ENCODE measurements around the gene SLC12A3. TPM values are rescaled to one million over a fixed set of nuclear protein-coding genes. Genes with fewer than 3 reads are reported as not detected.
A peak's percentile ranks its signal among the peaks of the same experiment; 100 is the strongest.
"Not testable (repeated sequence)": the region's sequence is repeated elsewhere in the genome, so short reads cannot be mapped to it uniquely, and the experiment has no call there.

The SLC12A3 gene
- total RNA-seq, 2 donors from 2014 or later = 0.11 TPM; not detected in 1

- peak; percentile 65 for ATAC-seq
- intact Hi-C loops (cut with DNase I, micrococcal nuclease) = no loop called here
These were observed 68.0 kb downstream of the SLC12A3 start for GRCh38 chr16:56932721-56933619.

GRCh38 chr16:56933828-56934598 is 69.0 kb downstream of the SLC12A3 start:
- ATAC-seq (no peak), DNase-seq (no peak)
- intact Hi-C loops (cut with DNase I, micrococcal nuclease) = no loop called here

More at GRCh38 chr16:56932721-56933619, 68.0 kb downstream of the SLC12A3 start:
- peak; percentile 82 to 87 for DNase-seq

GRCh38 chr16:56934599-56935145 is 69.7 kb downstream of the SLC12A3 start:
- ATAC-seq; intact Hi-C loops (cut with DNase I, micrococcal nuclease); DNase-seq: not testable (repeated sequence)

GRCh38 chr16:56935201-56935600 is 70.2 kb downstream of the SLC12A3 start:
- DNase-seq (no peak), ATAC-seq (no peak)
- intact Hi-C loops (cut with DNase I, micrococcal nuclease) = no loop called here

- ATAC-seq (no peak), DNase-seq (no peak)
- intact Hi-C loops (cut with DNase I, micrococcal nuclease) = no loop called here
These were observed 71.5 kb downstream of the SLC12A3 start for GRCh38 chr16:56936491-56936890.

- DNase-seq (no peak), ATAC-seq (no peak)
- intact Hi-C loops (cut with DNase I, micrococcal nuclease) = no loop called here
These were observed 71.9 kb downstream of the SLC12A3 start for GRCh38 chr16:56936950-56937349.

- ATAC-seq (peak; percentile 42), DNase-seq (no peak)
- intact Hi-C loops (cut with DNase I, micrococcal nuclease) = no loop called here
These were observed 73.9 kb downstream of the SLC12A3 start for GRCh38 chr16:56938664-56939513.

- DNase-seq (no peak), ATAC-seq (no peak)
- intact Hi-C loops (cut with DNase I, micrococcal nuclease) = loop anchor here in 1 of 2 donors (10.0 kb wide), 1 partner anchor 75 kb away; the partner anchor contains the start of gene SLC12A3
These were observed 74.8 kb downstream of the SLC12A3 start for GRCh38 chr16:56939801-56940200.

GRCh38 chr16:56941092-56941491 is 76.1 kb downstream of the SLC12A3 start:
- DNase-seq (no peak), ATAC-seq (no peak)
- intact Hi-C loops (cut with DNase I, micrococcal nuclease) = loop anchor here in 1 of 2 donors (10.0 kb wide), 1 partner anchor 76 kb away; the partner anchor contains the start of gene SLC12A3

GRCh38 chr16:56941856-56942331 is 76.9 kb downstream of the SLC12A3 start:
- ATAC-seq (no peak), DNase-seq (no peak)
- intact Hi-C loops (cut with DNase I, micrococcal nuclease) = loop anchor here in 1 of 2 donors (10.0 kb wide), 1 partner anchor 77 kb away; the partner anchor contains the start of gene SLC12A3

GRCh38 chr16:56943761-56944375 is 78.9 kb downstream of the SLC12A3 start:
- no peak for DNase-seq
- no peak for ATAC-seq
- intact Hi-C loops (cut with DNase I, micrococcal nuclease) = loop anchor here in 1 of 2 donors (10.0 kb wide), 1 partner anchor 79 kb away; the partner anchor contains the start of gene SLC12A3

- intact Hi-C loops (cut with DNase I, micrococcal nuclease) = loop anchor here in 1 of 2 donors (10.0 kb wide), 1 partner anchor 80 kb away; the partner anchor contains the start of gene SLC12A3
- DNase-seq (no peak), ATAC-seq (no peak)
These were observed 80.2 kb downstream of the SLC12A3 start for GRCh38 chr16:56944954-56945839.

- intact Hi-C loops (cut with DNase I, micrococcal nuclease) = loop anchor here in 1 of 2 donors (10.0 kb wide), 1 partner anchor 81 kb away; the partner anchor contains the start of gene SLC12A3
- DNase-seq = no peak
- no peak for ATAC-seq
These were observed 81.0 kb downstream of the SLC12A3 start for GRCh38 chr16:56945847-56946527.

GRCh38 chr16:56946767-56947603 is 82.0 kb downstream of the SLC12A3 start:
- ATAC-seq (peak; percentile 14), DNase-seq (no peak)

GRCh38 chr16:56947604-56947995 is 82.6 kb downstream of the SLC12A3 start:
- no peak for ATAC-seq
- no peak for DNase-seq
- intact Hi-C loops (cut with DNase I, micrococcal nuclease) = loop anchor here in 1 of 2 donors (10.0 kb wide), 1 partner anchor 83 kb away; the partner anchor contains the start of gene SLC12A3

More at GRCh38 chr16:56946767-56947603, 82.0 kb downstream of the SLC12A3 start:
- intact Hi-C loops (cut with DNase I, micrococcal nuclease) = loop anchor here in 1 of 2 donors (10.0 kb wide), 1 partner anchor 82 kb away; the partner anchor contains the start of gene SLC12A3

All from left colon (tissue), 2 donors.